K562 treated with DMSO at 1 percent for 12 hours (cell line): ENCODE results near the gene TVP23A. TPM values are rescaled to one million over a fixed set of nuclear protein-coding genes. Genes with fewer than 3 reads are reported as not detected.

Experiments used
- total RNA-seq: library from RNA; unstranded; fragments of 300-600 nt; gene quantifications from 2 replicates; pipeline ENCODE4 v1.2.3, GENCODE V29; 2022; ENCODE audit not compliant: insufficient read depth

TVP23A gene
- 0.20 and 0.26 TPM in 2 replicates for total RNA-seq

GRCh38 chr16:10817963-10818941 lies at the start of gene TVP23A:
Gene TVP23A, minus strand, starts transcription at chr16:10818794. Its CDS starts 301 bp downstream, at chr16:10818493.

GRCh38 chr16:10743610-10744369 lies 74.8 kb downstream of the TVP23A start, which contains the start of gene NUBP1:
Gene NUBP1, plus strand, starts transcription at chr16:10743842. Its CDS starts 22 bp downstream, at chr16:10743864.

Other genes with a start within 250 kb of the TVP23A start
- 2.1 and 3.1 TPM in 2 replicates for gene EMP2, start 238.2 kb downstream of the TVP23A start, total RNA-seq
- not detected in 2 replicates for gene TEKT5, start 123.9 kb downstream of the TVP23A start, total RNA-seq
- gene NUBP1, start 75.0 kb downstream of the TVP23A start, total RNA-seq: 29.0 and 30.3 TPM in 2 replicates
- gene CIITA, start 58.4 kb upstream of the TVP23A start, total RNA-seq: 0.25 TPM in 1 of 2 replicates, not detected in the other
- 47.4 and 51.7 TPM in 2 replicates for gene DEXI, start 123.7 kb upstream of the TVP23A start, total RNA-seq
- gene CLEC16A, start 125.8 kb upstream of the TVP23A start, total RNA-seq: 10.4 and 32.7 TPM in 2 replicates